Tibial nerve (tissue), 3 donors: ENCODE results near the gene NSUN7.

Experiments
- POLR2A ChIP-seq, 2 donors: fragments of 450-650 bp; IDR thresholded peaks; one replicate each; pipeline ENCODE4 v1.6.1; 2017; ENCODE audit warnings: antibody characterized with exemption in 2 of 2, mild to moderate bottlenecking in 2 of 2, moderate library complexity in 2 of 2
- TF ChIP-seq, protein P1 (sequence below), 5 experiments: fragments of 200-600 bp in 3 of 5; fragments of 450-650 bp in 2 of 5; sonication (generic) in 3 of 5; IDR thresholded peaks; one replicate each; pipeline ENCODE4 v1.5.1; 2016 to 2019; ENCODE audit warnings: antibody characterized with exemption in 5 of 5, mild to moderate bottlenecking in 3 of 5, moderate library complexity in 2 of 5

DNA sequence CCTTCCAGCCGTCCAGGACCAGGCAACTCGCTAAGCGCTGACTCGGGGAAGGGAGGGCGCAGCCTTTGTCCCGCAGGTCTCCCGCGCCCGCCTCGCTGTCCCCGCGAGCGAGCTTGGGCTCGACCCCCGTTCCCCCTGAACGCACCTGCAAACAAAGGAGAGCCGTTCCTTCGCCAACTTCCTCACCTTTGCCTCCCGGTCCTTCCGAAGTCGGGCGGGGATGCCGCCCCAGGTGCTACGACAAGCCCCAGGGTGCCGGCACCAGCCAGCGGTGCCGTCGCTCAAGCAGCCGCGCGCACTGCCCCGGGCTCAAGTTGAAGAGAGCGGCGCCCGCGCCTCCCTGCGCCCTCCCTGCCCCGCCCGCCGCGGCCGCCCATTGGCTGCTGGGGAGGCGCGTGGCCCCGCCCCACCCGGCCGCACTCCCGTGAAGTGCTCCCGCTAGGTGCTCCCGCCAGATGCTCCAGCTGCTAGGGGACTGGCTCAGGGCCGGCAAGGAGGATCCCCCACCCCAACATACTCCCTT, 107.1 kb downstream of the NSUN7 start:
- TF ChIP-seq POLR2A (IDR thresholded peaks at IDR 0.05): no peak
- TF ChIP-seq, protein P1, sequence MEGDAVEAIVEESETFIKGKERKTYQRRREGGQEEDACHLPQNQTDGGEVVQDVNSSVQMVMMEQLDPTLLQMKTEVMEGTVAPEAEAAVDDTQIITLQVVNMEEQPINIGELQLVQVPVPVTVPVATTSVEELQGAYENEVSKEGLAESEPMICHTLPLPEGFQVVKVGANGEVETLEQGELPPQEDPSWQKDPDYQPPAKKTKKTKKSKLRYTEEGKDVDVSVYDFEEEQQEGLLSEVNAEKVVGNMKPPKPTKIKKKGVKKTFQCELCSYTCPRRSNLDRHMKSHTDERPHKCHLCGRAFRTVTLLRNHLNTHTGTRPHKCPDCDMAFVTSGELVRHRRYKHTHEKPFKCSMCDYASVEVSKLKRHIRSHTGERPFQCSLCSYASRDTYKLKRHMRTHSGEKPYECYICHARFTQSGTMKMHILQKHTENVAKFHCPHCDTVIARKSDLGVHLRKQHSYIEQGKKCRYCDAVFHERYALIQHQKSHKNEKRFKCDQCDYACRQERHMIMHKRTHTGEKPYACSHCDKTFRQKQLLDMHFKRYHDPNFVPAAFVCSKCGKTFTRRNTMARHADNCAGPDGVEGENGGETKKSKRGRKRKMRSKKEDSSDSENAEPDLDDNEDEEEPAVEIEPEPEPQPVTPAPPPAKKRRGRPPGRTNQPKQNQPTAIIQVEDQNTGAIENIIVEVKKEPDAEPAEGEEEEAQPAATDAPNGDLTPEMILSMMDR (IDR thresholded peaks at IDR 0.05): no peak
